ENCODE data around the gene MEF2C.

- TF ChIP-seq NR3C1 (CRISPR knock-in tag; conservative IDR thresholded peaks at IDR 0.05; ENCODE audit: low read depth) (no peak), RELA (CRISPR knock-in tag; IDR thresholded peaks at IDR 0.05; ENCODE audit: borderline replicate concordance) (no peak), ZSCAN18 (CRISPR knock-in tag; IDR thresholded peaks at IDR 0.05) (no peak), ATF3 (CRISPR knock-in tag; conservative IDR thresholded peaks at IDR 0.05) (no peak), JAZF1 (CRISPR knock-in tag; IDR thresholded peaks at IDR 0.05) (no peak), TP53 (CRISPR knock-in tag; IDR thresholded peaks at IDR 0.05) (no peak), MAX (CRISPR knock-in tag; IDR thresholded peaks at IDR 0.05) (no peak), AR (CRISPR knock-in tag; IDR thresholded peaks at IDR 0.05) (no peak), TEAD4 (CRISPR knock-in tag; IDR thresholded peaks at IDR 0.05) (no peak), ZNF425 (CRISPR knock-in tag; conservative IDR thresholded peaks at IDR 0.05) (no peak), ZNF416 (CRISPR knock-in tag; IDR thresholded peaks at IDR 0.05) (no peak), ZNF532 (CRISPR knock-in tag; IDR thresholded peaks at IDR 0.05; ENCODE audit: borderline replicate concordance) (no peak)
- TF ChIP-seq, protein P1, sequence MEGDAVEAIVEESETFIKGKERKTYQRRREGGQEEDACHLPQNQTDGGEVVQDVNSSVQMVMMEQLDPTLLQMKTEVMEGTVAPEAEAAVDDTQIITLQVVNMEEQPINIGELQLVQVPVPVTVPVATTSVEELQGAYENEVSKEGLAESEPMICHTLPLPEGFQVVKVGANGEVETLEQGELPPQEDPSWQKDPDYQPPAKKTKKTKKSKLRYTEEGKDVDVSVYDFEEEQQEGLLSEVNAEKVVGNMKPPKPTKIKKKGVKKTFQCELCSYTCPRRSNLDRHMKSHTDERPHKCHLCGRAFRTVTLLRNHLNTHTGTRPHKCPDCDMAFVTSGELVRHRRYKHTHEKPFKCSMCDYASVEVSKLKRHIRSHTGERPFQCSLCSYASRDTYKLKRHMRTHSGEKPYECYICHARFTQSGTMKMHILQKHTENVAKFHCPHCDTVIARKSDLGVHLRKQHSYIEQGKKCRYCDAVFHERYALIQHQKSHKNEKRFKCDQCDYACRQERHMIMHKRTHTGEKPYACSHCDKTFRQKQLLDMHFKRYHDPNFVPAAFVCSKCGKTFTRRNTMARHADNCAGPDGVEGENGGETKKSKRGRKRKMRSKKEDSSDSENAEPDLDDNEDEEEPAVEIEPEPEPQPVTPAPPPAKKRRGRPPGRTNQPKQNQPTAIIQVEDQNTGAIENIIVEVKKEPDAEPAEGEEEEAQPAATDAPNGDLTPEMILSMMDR (IDR thresholded peaks at IDR 0.05) = no peak
- TF ChIP-seq, protein P2, sequence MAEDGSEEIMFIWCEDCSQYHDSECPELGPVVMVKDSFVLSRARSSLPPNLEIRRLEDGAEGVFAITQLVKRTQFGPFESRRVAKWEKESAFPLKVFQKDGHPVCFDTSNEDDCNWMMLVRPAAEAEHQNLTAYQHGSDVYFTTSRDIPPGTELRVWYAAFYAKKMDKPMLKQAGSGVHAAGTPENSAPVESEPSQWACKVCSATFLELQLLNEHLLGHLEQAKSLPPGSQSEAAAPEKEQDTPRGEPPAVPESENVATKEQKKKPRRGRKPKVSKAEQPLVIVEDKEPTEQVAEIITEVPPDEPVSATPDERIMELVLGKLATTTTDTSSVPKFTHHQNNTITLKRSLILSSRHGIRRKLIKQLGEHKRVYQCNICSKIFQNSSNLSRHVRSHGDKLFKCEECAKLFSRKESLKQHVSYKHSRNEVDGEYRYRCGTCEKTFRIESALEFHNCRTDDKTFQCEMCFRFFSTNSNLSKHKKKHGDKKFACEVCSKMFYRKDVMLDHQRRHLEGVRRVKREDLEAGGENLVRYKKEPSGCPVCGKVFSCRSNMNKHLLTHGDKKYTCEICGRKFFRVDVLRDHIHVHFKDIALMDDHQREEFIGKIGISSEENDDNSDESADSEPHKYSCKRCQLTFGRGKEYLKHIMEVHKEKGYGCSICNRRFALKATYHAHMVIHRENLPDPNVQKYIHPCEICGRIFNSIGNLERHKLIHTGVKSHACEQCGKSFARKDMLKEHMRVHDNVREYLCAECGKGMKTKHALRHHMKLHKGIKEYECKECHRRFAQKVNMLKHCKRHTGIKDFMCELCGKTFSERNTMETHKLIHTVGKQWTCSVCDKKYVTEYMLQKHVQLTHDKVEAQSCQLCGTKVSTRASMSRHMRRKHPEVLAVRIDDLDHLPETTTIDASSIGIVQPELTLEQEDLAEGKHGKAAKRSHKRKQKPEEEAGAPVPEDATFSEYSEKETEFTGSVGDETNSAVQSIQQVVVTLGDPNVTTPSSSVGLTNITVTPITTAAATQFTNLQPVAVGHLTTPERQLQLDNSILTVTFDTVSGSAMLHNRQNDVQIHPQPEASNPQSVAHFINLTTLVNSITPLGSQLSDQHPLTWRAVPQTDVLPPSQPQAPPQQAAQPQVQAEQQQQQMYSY (CRISPR knock-in tag; IDR thresholded peaks at IDR 0.05) = no peak
Measured at GRCh38 chr5:88887342-88887741, 4.4 kb upstream of the MEF2C start.
